Activated B cell treated with CpG ODN at 0.5 μM for 24 hours (primary cell): ENCODE data around the gene HES7. TPM values are rescaled to one million over a fixed set of nuclear protein-coding genes. Genes with fewer than 3 reads are reported as not detected.
A peak's percentile ranks its signal among the peaks of the same experiment; 100 is the strongest.

ENCODE experiments used
- ATAC-seq: fragments of 200-7000 bp; cut with Tn5 transposase; one replicate; pipeline ENCODE4 v1.10.0; 2021; ENCODE audit warnings: low read depth, mild to moderate bottlenecking, moderate library complexity
- CTCF ChIA-PET: fragments of 350-600 bp; sonication (Branson Sonifier 250); formaldehyde crosslinking; loops from one replicate; lab custom pipeline; 2021; ENCODE audit warnings: antibody characterized with exemption; lab: Charles Lee
- POLR2A ChIA-PET: fragments of 350-600 bp; sonication (Branson Sonifier 250); formaldehyde crosslinking; loops from one replicate; lab custom pipeline; 2021; ENCODE audit warnings: antibody characterized with exemption; lab: Charles Lee
- DNase-seq: peaks from one replicate; pipeline ENCODE4 v3.0.0; 2022
- H3K27ac Mint-ChIP-seq: one replicate; pipeline ENCODE4 v1.8.0; 2020; ENCODE audit warnings: mixed read lengths
- H3K27me3 Mint-ChIP-seq: one replicate; pipeline ENCODE4 v1.8.0; 2021; ENCODE audit warnings: mixed read lengths
- H3K36me3 Mint-ChIP-seq: one replicate; pipeline ENCODE4 v1.8.0; 2021; ENCODE audit warnings: low read depth, mixed read lengths
- H3K4me1 Mint-ChIP-seq: one replicate; pipeline ENCODE4 v1.8.0; 2021; ENCODE audit warnings: mixed read lengths
- H3K4me3 Mint-ChIP-seq: one replicate; pipeline ENCODE4 v1.8.0; 2020; ENCODE audit warnings: mild to moderate bottlenecking, mixed read lengths
- H3K9me3 Mint-ChIP-seq: one replicate; pipeline ENCODE4 v1.8.0; 2020; ENCODE audit warnings: mixed read lengths
- CTCF ChIP-seq: fragments of 200-600 bp; IDR thresholded peaks from one replicate; pipeline ENCODE4 v1.8.0; 2022; ENCODE audit warnings: antibody characterized with exemption, mild to moderate bottlenecking
- intact Hi-C: fragments of 100-400 bp; cut with micrococcal nuclease; formaldehyde crosslinking; loops from one replicate; pipeline ENCODE4 v1.15.1; 2024
- total RNA-seq: library from RNA; stranded (reverse); gene quantifications from 2 replicates; pipeline ENCODE4 v1.2.3, GENCODE V29; 2022

HES7 gene
- total RNA-seq, 1 donor from 2014 or later: 0.49 TPM

GRCh38 chr17:8161289-8162232 is 37.7 kb upstream of the HES7 start:
- no peak for DNase-seq
- Mint-ChIP-seq H3K27me3 (no peaks in the 10 kb centered on the region), H3K4me3 (peak overlapping the region; percentile 83), H3K27ac (peak overlapping the region; percentile 80), H3K9me3 (no peaks in the 10 kb centered on the region), H3K4me1 (peaks cover 56% of the 10 kb centered on the region), H3K36me3 (peaks cover 33% of the 10 kb centered on the region)
- intact Hi-C loops: no loop called here
- ChIA-PET POLR2A (interaction anchor here (1.0 to 15.9 kb wide), 9 partner anchors 10 to 134 kb away, joined by 3 to 385 read pairs (median 6); partner anchors contain the start of genes BORCS6, CTC1 and SLC25A35), CTCF (interaction anchor here (1.0 to 2.0 kb wide), 6 partner anchors 12 to 88 kb away, joined by 3 to 5 read pairs (median 3); no protein-coding TSS in a partner anchor)
- no peak for ATAC-seq
- no peak for TF ChIP-seq CTCF

- no peak for DNase-seq
- CTCF ChIA-PET: interaction anchor here (0.7 to 2.0 kb wide), 5 partner anchors 13 to 87 kb away, joined by 3 to 5 read pairs (median 3); no protein-coding TSS in a partner anchor
- intact Hi-C loops: no loop called here
These were observed 36.9 kb upstream of the HES7 start for GRCh38 chr17:8160741-8161221.

GRCh38 chr17:8160224-8160577 is 36.3 kb upstream of the HES7 start:
- H3K9me3 Mint-ChIP-seq: no peaks in the 10 kb centered on the region
- no peaks in the 10 kb centered on the region for H3K27me3 Mint-ChIP-seq
- H3K36me3 Mint-ChIP-seq: peaks cover 33% of the 10 kb centered on the region
- no peak for DNase-seq
- H3K4me3 Mint-ChIP-seq: no peak overlapping the region
- H3K27ac Mint-ChIP-seq: peak overlapping the region; percentile 80
- no peak for ATAC-seq
- POLR2A ChIA-PET: interaction anchor here (0.8 to 15.9 kb wide), 3 partner anchors 13 to 135 kb away, joined by 3 to 385 read pairs (median 139); partner anchors contain the start of gene SLC25A35
- CTCF ChIA-PET: interaction anchor here (0.7 to 1.0 kb wide), 2 partner anchors 21 to 50 kb away, joined by 3 to 4 read pairs; no protein-coding TSS in a partner anchor
- intact Hi-C loops: no loop called here
- no peak for TF ChIP-seq CTCF
- H3K4me1 Mint-ChIP-seq: peaks cover 56% of the 10 kb centered on the region

More at GRCh38 chr17:8160741-8161221, 36.9 kb upstream of the HES7 start:
- POLR2A ChIA-PET: interaction anchor here (0.8 to 15.9 kb wide), 7 partner anchors 10 to 134 kb away, joined by 3 to 385 read pairs (median 6); partner anchors contain the start of genes BORCS6, CTC1 and SLC25A35
- H3K4me3 Mint-ChIP-seq: peak overlapping the region; percentile 83
- no peak for ATAC-seq
- peak overlapping the region; percentile 80 for H3K27ac Mint-ChIP-seq
- H3K4me1 Mint-ChIP-seq: peaks cover 56% of the 10 kb centered on the region
- H3K36me3 Mint-ChIP-seq: peaks cover 33% of the 10 kb centered on the region
- H3K27me3 Mint-ChIP-seq: no peaks in the 10 kb centered on the region
- H3K9me3 Mint-ChIP-seq: no peaks in the 10 kb centered on the region
- no peak for TF ChIP-seq CTCF

- Mint-ChIP-seq H3K9me3 (no peaks in the 10 kb centered on the region), H3K4me1 (peaks cover 51% of the 10 kb centered on the region), H3K36me3 (peaks cover 33% of the 10 kb centered on the region), H3K27me3 (no peaks in the 10 kb centered on the region), H3K27ac (peak overlapping the region; percentile 71), H3K4me3 (peak overlapping the region; percentile 59)
- intact Hi-C loops: loop anchor here (2.0 to 10.0 kb wide), 3 partner anchors 87 to 475 kb away; partner anchors contain the start of genes CYB5D1, NAA38, TMEM88 and TP53
- DNase-seq: no peak
- TF ChIP-seq CTCF: no peak
- POLR2A ChIA-PET: interaction anchor here (0.8 to 15.9 kb wide), 10 partner anchors 13 to 135 kb away, joined by 3 to 385 read pairs (median 8); partner anchors contain the start of genes BORCS6, CTC1, HES7 and PFAS
- CTCF ChIA-PET: interaction anchor here (0.6 to 2.1 kb wide), 6 partner anchors 14 to 99 kb away, joined by 3 to 15 read pairs (median 4); no protein-coding TSS in a partner anchor
- ATAC-seq: no peak
These were observed 35.7 kb upstream of the HES7 start for GRCh38 chr17:8159459-8160223.
